K562 (cell line): ENCODE results near the gene SARS1. TPM values are rescaled to one million over a fixed set of nuclear protein-coding genes. Genes with fewer than 3 reads are reported as not detected.
A peak's percentile ranks its signal among the peaks of the same experiment; 100 is the strongest.

ENCODE experiments used
- EWSR1 ChIP-seq: fragments of 450-650 bp; IDR thresholded peaks from 2 replicates; pipeline ENCODE4 v1.6.1; 2018; ENCODE audit warnings: borderline replicate concordance, mild to moderate bottlenecking, low read depth, moderate library complexity; ENCODE audit not compliant: partially characterized antibody
- MTA3 ChIP-seq: fragments of 450-650 bp; formaldehyde crosslinking; IDR thresholded peaks from 2 replicates; pipeline ENCODE4 v1.6.1; 2017; ENCODE audit warnings: mild to moderate bottlenecking, borderline replicate concordance
- POLR2H ChIP-seq: IDR thresholded peaks from 2 replicates; pipeline ENCODE4 v1.6.1; 2016; ENCODE audit warnings: missing genetic modification characterization, low read depth, mild to moderate bottlenecking, control low read depth, missing compliant biosample characterization, moderate library complexity
- SMARCA4 ChIP-seq: fragments of 450-650 bp; IDR thresholded peaks from 2 replicates; pipeline ENCODE4 v1.6.1; 2016
- TCF3 ChIP-seq: sonication (generic); formaldehyde crosslinking; IDR thresholded peaks from 2 replicates; pipeline ENCODE4 v1.4.0; 2020; ENCODE audit warnings: mild to moderate bottlenecking, missing genetic modification reagents
- TEAD4 ChIP-seq, 2 experiments: sonication (generic) in 1 of 2; formaldehyde crosslinking in 1 of 2; IDR thresholded peaks; 2 replicates each; pipeline versions ENCODE4 v1.6.1 to v1.8.0; 2012 to 2022; ENCODE audit warnings: borderline replicate concordance in 1 of 2, inconsistent platforms in 1 of 2, low read length in 1 of 2, mild to moderate bottlenecking in 1 of 2, missing genetic modification reagents in 1 of 2
- TOE1 ChIP-seq, 2 experiments: fragments of 450-650 bp in 1 of 2; sonication (generic) in 1 of 2; formaldehyde crosslinking in 1 of 2; IDR thresholded peaks; 2 replicates each; pipeline versions ENCODE4 v1.7.1 to v1.8.0; 2016 to 2022; ENCODE audit warnings: borderline replicate concordance in 2 of 2, mild to moderate bottlenecking in 2 of 2, antibody characterized with exemption in 1 of 2, inconsistent platforms in 1 of 2, low read depth in 1 of 2, missing genetic modification reagents in 1 of 2, moderate library complexity in 1 of 2
- YY1 ChIP-seq, 3 experiments: IDR thresholded peaks; 2 replicates each; pipeline ENCODE4 v1.6.1; 2011; ENCODE audit warnings: low read length in 2 of 3, mild to moderate bottlenecking in 2 of 3, moderate library complexity in 2 of 3, borderline replicate concordance in 1 of 3, control low read depth in 1 of 3, low read depth in 1 of 3; ENCODE audit not compliant: insufficient read depth in 3 of 3, insufficient replicate concordance in 2 of 3, control insufficient read depth in 1 of 3, insufficient read length in 1 of 3; ENCODE audit errors: extremely low read depth in 1 of 3
- ZC3H11A ChIP-seq: IDR thresholded peaks from 2 replicates; pipeline ENCODE4 v1.6.1; 2012; ENCODE audit warnings: low read depth, low read length, improper control_type of control experiment
- ZNF121 ChIP-seq: sonication (generic); formaldehyde crosslinking; conservative IDR thresholded peaks from 2 replicates; pipeline ENCODE4 v1.8.0; 2022; ENCODE audit warnings: missing genetic modification reagents
- ZNF134 ChIP-seq: fragments of 250-450 bp; sonication (Bioruptor Pico); conservative IDR thresholded peaks from 2 replicates; pipeline ENCODE4 v1.4.0; 2020
- ZNF146 ChIP-seq: IDR thresholded peaks from one replicate; pipeline ENCODE4 v1.6.1; 2018; ENCODE audit warnings: missing compliant biosample characterization; ENCODE audit not compliant: unreplicated experiment
- ZNF174 ChIP-seq: fragments of 250-450 bp; sonication (Bioruptor Pico); IDR thresholded peaks from 2 replicates; pipeline ENCODE4 v1.4.0; 2020; ENCODE audit warnings: mild to moderate bottlenecking
- ZNF282 ChIP-seq: sonication (generic); formaldehyde crosslinking; IDR thresholded peaks from 2 replicates; pipeline ENCODE4 v1.8.1; 2023; ENCODE audit warnings: missing genetic modification reagents
- ZSCAN32 ChIP-seq: fragments of 450-650 bp; formaldehyde crosslinking; IDR thresholded peaks from 2 replicates; pipeline ENCODE4 v1.4.0; 2020; ENCODE audit warnings: mild to moderate bottlenecking, moderate library complexity
- ZZZ3 ChIP-seq: fragments of 450-650 bp; IDR thresholded peaks from 2 replicates; pipeline ENCODE4 v1.6.1; 2016; ENCODE audit warnings: antibody characterized with exemption, mild to moderate bottlenecking, moderate library complexity
- polyA plus RNA-seq, 8 experiments: library from polyadenylated mRNA; depleted of rRNA in 4 of 8; stranded (reverse) in 5 of 8; unstranded in 3 of 8; fragments of >200 nt; fragmentation: Nextera tagmentation in 2 of 8; fragmentation: Illumina TruSeq in 1 of 8; extraction: Ambion mirVana in 2 of 8; extraction: Trizol in 1 of 8; gene quantifications; 2 replicates each; pipeline versions ENCODE4 v1.2.1 to v1.2.3, GENCODE V29; 2011 to 2014; ENCODE audit warnings: inconsistent platforms in 1 of 8, missing spikeins in 1 of 8
- total RNA-seq, 7 experiments: library from RNA; depleted of rRNA in 6 of 7; stranded (reverse); fragments of >200 nt in 6 of 7; fragmentation: Illumina TruSeq in 2 of 7; extraction: Trizol in 2 of 7; gene quantifications; 2 replicates each; pipeline versions ENCODE4 v1.2.1 to v1.2.3, GENCODE V29; 2011 to 2021; ENCODE audit warnings: low replicate concordance in 1 of 7
- TF ChIP-seq, protein P1 (sequence below), 2 experiments: IDR thresholded peaks; 2 replicates each; pipeline ENCODE4 v1.6.1; 2011; ENCODE audit warnings: borderline replicate concordance in 1 of 2, control low read depth in 1 of 2, low read depth in 1 of 2, low read length in 1 of 2, mild to moderate bottlenecking in 1 of 2, mixed read lengths in 1 of 2, moderate library complexity in 1 of 2; ENCODE audit not compliant: insufficient read depth in 1 of 2, insufficient read length in 1 of 2, poor library complexity in 1 of 2, severe bottlenecking in 1 of 2; ENCODE audit errors: extremely low read depth in 1 of 2
- TF ChIP-seq, protein P2 (sequence below), 3 experiments: fragments of 200-800 bp in 1 of 3; fragments of 250-450 bp in 1 of 3; fragments of 450-650 bp in 1 of 3; sonication (Bioruptor Pico) in 1 of 3; sonication (Bioruptor generic) in 1 of 3; formaldehyde crosslinking in 1 of 3; IDR thresholded peaks; 2 replicates each; pipeline versions ENCODE4 v1.6.1 to v1.8.0; 2016 to 2022; ENCODE audit warnings: mild to moderate bottlenecking in 2 of 3, missing genetic modification characterization in 2 of 3, missing compliant biosample characterization in 1 of 3, moderate library complexity in 1 of 3
- TF ChIP-seq, protein P3 (sequence below): fragments of 250-450 bp; sonication (Bioruptor Pico); IDR thresholded peaks from 2 replicates; pipeline ENCODE4 v1.4.0; 2020; ENCODE audit warnings: mild to moderate bottlenecking, moderate library complexity, borderline replicate concordance

Gene SARS1
- total and polyA plus RNA-seq, 9 of the 15 experiments (the other 6 are each of a cell fraction or from before 2014, with no cell fraction given) = 221 to 623 (median 254) TPM

DNA sequence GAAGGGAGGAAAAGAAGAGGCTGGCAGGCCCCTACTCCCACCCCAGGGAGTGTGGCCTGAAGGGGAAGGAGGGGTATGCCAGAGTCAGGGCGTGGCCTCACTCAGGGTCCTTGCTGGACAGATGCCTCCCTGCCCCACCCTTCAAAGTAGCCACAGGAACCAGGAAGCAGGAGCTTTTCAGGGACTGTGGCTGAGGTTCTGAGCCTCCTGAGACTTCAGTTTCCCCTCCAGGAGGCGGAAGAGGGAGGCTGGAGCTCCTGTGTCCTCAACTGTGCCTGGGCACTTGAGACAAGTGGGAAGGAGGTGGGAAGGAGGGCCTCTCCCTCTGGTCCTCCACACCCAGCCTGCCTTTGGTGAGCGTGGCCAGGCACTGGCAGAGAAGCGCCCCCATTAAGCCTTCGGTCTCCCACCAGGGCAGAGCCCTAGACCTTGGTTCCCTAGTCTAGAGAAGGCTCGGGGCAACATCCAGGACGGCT, 40.9 kb downstream of the SARS1 start (continued):
- TF ChIP-seq YY1 (IDR thresholded peaks at IDR 0.05; ENCODE audit: borderline replicate concordance in 1 of 3, control insufficient read depth in 1 of 3, extremely low read depth in 1 of 3, insufficient read depth in 3 of 3, insufficient read length in 1 of 3, insufficient replicate concordance in 2 of 3, low read depth in 1 of 3, low read length in 2 of 3) (no peak), ZSCAN32 (CRISPR knock-in tag) (no peak), TOE1 (IDR thresholded peaks at IDR 0.05; ENCODE audit: borderline replicate concordance) (0 out of 2 replicates have a peak, but pooled peaks have one; percentile 4), TOE1 (CRISPR knock-in tag; IDR thresholded peaks at IDR 0.05; ENCODE audit: borderline replicate concordance, low read depth) (no peak), TCF3 (CRISPR knock-in tag) (no peak), ZNF121 (CRISPR knock-in tag) (no peak), SMARCA4 (peak; percentile 47; the same call in 1 of the 2 replicates), POLR2H (tag) (no peak), MTA3 (peak; percentile 65; the same call in 1 of the 2 replicates), EWSR1 (no peak), ZZZ3 (no peak), ZC3H11A (no peak), TEAD4 (IDR thresholded peaks at IDR 0.05; ENCODE audit: low read length) (no peak), TEAD4 (CRISPR knock-in tag; IDR thresholded peaks at IDR 0.05; ENCODE audit: borderline replicate concordance) (no peak), ZNF282 (no peak), ZNF174 (CRISPR knock-in tag) (no peak), ZNF134 (CRISPR knock-in tag) (no peak), ZNF146 (CRISPR knock-in tag) (no peak)
- TF ChIP-seq, protein P1, sequence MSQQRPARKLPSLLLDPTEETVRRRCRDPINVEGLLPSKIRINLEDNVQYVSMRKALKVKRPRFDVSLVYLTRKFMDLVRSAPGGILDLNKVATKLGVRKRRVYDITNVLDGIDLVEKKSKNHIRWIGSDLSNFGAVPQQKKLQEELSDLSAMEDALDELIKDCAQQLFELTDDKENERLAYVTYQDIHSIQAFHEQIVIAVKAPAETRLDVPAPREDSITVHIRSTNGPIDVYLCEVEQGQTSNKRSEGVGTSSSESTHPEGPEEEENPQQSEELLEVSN (IDR thresholded peaks at IDR 0.05; ENCODE audit: borderline replicate concordance in 1 of 2, extremely low read depth in 1 of 2, insufficient read depth in 1 of 2, insufficient read length in 1 of 2, low read depth in 1 of 2, low read length in 1 of 2, poor library complexity in 1 of 2, severe bottlenecking in 1 of 2) = peak in 1 of 2 experiments; percentile 9
- TF ChIP-seq, protein P2, sequence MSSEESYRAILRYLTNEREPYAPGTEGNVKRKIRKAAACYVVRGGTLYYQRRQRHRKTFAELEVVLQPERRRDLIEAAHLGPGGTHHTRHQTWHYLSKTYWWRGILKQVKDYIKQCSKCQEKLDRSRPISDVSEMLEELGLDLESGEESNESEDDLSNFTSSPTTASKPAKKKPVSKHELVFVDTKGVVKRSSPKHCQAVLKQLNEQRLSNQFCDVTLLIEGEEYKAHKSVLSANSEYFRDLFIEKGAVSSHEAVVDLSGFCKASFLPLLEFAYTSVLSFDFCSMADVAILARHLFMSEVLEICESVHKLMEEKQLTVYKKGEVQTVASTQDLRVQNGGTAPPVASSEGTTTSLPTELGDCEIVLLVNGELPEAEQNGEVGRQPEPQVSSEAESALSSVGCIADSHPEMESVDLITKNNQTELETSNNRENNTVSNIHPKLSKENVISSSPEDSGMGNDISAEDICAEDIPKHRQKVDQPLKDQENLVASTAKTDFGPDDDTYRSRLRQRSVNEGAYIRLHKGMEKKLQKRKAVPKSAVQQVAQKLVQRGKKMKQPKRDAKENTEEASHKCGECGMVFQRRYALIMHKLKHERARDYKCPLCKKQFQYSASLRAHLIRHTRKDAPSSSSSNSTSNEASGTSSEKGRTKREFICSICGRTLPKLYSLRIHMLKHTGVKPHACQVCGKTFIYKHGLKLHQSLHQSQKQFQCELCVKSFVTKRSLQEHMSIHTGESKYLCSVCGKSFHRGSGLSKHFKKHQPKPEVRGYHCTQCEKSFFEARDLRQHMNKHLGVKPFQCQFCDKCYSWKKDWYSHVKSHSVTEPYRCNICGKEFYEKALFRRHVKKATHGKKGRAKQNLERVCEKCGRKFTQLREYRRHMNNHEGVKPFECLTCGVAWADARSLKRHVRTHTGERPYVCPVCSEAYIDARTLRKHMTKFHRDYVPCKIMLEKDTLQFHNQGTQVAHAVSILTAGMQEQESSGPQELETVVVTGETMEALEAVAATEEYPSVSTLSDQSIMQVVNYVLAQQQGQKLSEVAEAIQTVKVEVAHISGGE (CRISPR knock-in tag; IDR thresholded peaks at IDR 0.05) = no peak
- TF ChIP-seq, protein P3, sequence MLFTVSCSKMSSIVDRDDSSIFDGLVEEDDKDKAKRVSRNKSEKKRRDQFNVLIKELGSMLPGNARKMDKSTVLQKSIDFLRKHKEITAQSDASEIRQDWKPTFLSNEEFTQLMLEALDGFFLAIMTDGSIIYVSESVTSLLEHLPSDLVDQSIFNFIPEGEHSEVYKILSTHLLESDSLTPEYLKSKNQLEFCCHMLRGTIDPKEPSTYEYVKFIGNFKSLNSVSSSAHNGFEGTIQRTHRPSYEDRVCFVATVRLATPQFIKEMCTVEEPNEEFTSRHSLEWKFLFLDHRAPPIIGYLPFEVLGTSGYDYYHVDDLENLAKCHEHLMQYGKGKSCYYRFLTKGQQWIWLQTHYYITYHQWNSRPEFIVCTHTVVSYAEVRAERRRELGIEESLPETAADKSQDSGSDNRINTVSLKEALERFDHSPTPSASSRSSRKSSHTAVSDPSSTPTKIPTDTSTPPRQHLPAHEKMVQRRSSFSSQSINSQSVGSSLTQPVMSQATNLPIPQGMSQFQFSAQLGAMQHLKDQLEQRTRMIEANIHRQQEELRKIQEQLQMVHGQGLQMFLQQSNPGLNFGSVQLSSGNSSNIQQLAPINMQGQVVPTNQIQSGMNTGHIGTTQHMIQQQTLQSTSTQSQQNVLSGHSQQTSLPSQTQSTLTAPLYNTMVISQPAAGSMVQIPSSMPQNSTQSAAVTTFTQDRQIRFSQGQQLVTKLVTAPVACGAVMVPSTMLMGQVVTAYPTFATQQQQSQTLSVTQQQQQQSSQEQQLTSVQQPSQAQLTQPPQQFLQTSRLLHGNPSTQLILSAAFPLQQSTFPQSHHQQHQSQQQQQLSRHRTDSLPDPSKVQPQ = no peak
